ENCODE measurements around the gene SLBP. TPM values are rescaled to one million over a fixed set of nuclear protein-coding genes. Genes with fewer than 3 reads are reported as not detected.

The SLBP gene
- total RNA-seq, 1 donor from 2014 or later, result 11.7 TPM

- intact Hi-C loops (cut with micrococcal nuclease), result no loop called here
- no peak for DNase-seq
- H3K4me1 ChIP-seq, result peaks cover 19% of the 10 kb centered on the region
Measured at GRCh38 chr4:1751155-1751918, 39.2 kb upstream of the SLBP start.

GRCh38 chr4:1750381-1751154, 38.4 kb upstream of the SLBP start:
- intact Hi-C loops (cut with micrococcal nuclease), result no loop called here
- DNase-seq, result no peak
- no peak overlapping the region for H3K27ac ChIP-seq (replicated peaks)
- H3K4me1 ChIP-seq, result peaks cover 19% of the 10 kb centered on the region
- H3K27me3 ChIP-seq (ENCODE audit: low read depth), result peaks cover 29% of the 10 kb centered on the region
- no peaks in the 10 kb centered on the region for H3K36me3 ChIP-seq
- H3K4me3 ChIP-seq, result no peak overlapping the region
- no peak for TF ChIP-seq CTCF (IDR thresholded peaks at IDR 0.05; ENCODE audit: borderline replicate concordance)
- H3K9me3 ChIP-seq (replicated peaks), result no peaks in the 10 kb centered on the region

More at GRCh38 chr4:1751155-1751918, 39.2 kb upstream of the SLBP start:
- Histone ChIP-seq H3K9me3 (replicated peaks) (no peaks in the 10 kb centered on the region), H3K27me3 (ENCODE audit: low read depth) (peaks cover 29% of the 10 kb centered on the region), H3K4me3 (no peak overlapping the region), H3K27ac (replicated peaks) (no peak overlapping the region), H3K36me3 (no peaks in the 10 kb centered on the region)
- no peak for TF ChIP-seq CTCF (IDR thresholded peaks at IDR 0.05; ENCODE audit: borderline replicate concordance)

GRCh38 chr4:1749826-1750225, 37.7 kb upstream of the SLBP start:
- peaks cover 29% of the 10 kb centered on the region for H3K27me3 ChIP-seq (ENCODE audit: low read depth)
- TF ChIP-seq CTCF (IDR thresholded peaks at IDR 0.05; ENCODE audit: borderline replicate concordance), result no peak
- no peak overlapping the region for H3K27ac ChIP-seq (replicated peaks)
- no peaks in the 10 kb centered on the region for H3K9me3 ChIP-seq (replicated peaks)
- peaks cover 19% of the 10 kb centered on the region for H3K4me1 ChIP-seq
- no peak overlapping the region for H3K4me3 ChIP-seq
- DNase-seq, result no peak
- peaks cover under 1% of the 10 kb centered on the region for H3K36me3 ChIP-seq
- intact Hi-C loops (cut with micrococcal nuclease), result loop anchor here (5.0 to 10.0 kb wide), 2 partner anchors 57 to 145 kb away; no protein-coding TSS in a partner anchor

- Histone ChIP-seq H3K27me3 (ENCODE audit: low read depth) (peaks cover 29% of the 10 kb centered on the region), H3K27ac (replicated peaks) (no peak overlapping the region), H3K4me3 (no peak overlapping the region), H3K36me3 (peaks cover 5% of the 10 kb centered on the region), H3K9me3 (replicated peaks) (no peaks in the 10 kb centered on the region), H3K4me1 (peaks cover 19% of the 10 kb centered on the region)
- no peak for TF ChIP-seq CTCF (IDR thresholded peaks at IDR 0.05; ENCODE audit: borderline replicate concordance)
- no peak for DNase-seq
- intact Hi-C loops (cut with micrococcal nuclease), result loop anchor here (5.0 to 10.0 kb wide), 2 partner anchors 58 to 145 kb away; no protein-coding TSS in a partner anchor
Measured at GRCh38 chr4:1749370-1749769, 37.3 kb upstream of the SLBP start.

GRCh38 chr4:1748465-1748995, 36.4 kb upstream of the SLBP start:
- H3K27ac ChIP-seq (replicated peaks), result no peak overlapping the region
- H3K4me3 ChIP-seq, result no peak overlapping the region
- intact Hi-C loops (cut with micrococcal nuclease), result loop anchor here (5.0 to 10.0 kb wide), 2 partner anchors 59 to 146 kb away; no protein-coding TSS in a partner anchor
- H3K4me1 ChIP-seq, result peaks cover 19% of the 10 kb centered on the region
- H3K9me3 ChIP-seq (replicated peaks), result no peaks in the 10 kb centered on the region
- peaks cover 7% of the 10 kb centered on the region for H3K36me3 ChIP-seq
- peak; percentile 62 for DNase-seq
- peaks cover 29% of the 10 kb centered on the region for H3K27me3 ChIP-seq (ENCODE audit: low read depth)
- TF ChIP-seq CTCF (IDR thresholded peaks at IDR 0.05; ENCODE audit: borderline replicate concordance), result peak; percentile 84
